ENCODE results near the gene ELL. TPM values are rescaled to one million over a fixed set of nuclear protein-coding genes. Genes with fewer than 3 reads are reported as not detected.

The ELL gene
- polyA plus RNA-seq, 1 donor from 2014 or later, result 7.2 TPM

- H2AFZ ChIP-seq (ENCODE audit: low read depth, low read length), result no peak overlapping the region
- H3K27ac ChIP-seq (ENCODE audit: low read length), result no peak overlapping the region
- H3K4me3 ChIP-seq (ENCODE audit: low read length), result no peak overlapping the region
- no peaks in the 10 kb centered on the region for H3K9me2 ChIP-seq (ENCODE audit: insufficient read depth, low read length)
- H3K27me3 ChIP-seq (ENCODE audit: insufficient read depth, low read depth, low read length), result no peaks in the 10 kb centered on the region
- no peak overlapping the region for H3K4me2 ChIP-seq (ENCODE audit: low read length)
- H3K9ac ChIP-seq (ENCODE audit: low read length), result no peak overlapping the region
- H3K9me3 ChIP-seq (ENCODE audit: low read length), result no peaks in the 10 kb centered on the region
- no peaks in the 10 kb centered on the region for H3F3A ChIP-seq (ENCODE audit: insufficient read depth, low read length, poor library complexity, severe bottlenecking)
- H3K36me3 ChIP-seq (ENCODE audit: insufficient read depth, low read length), result no peaks in the 10 kb centered on the region
- H3K79me2 ChIP-seq (replicated peaks; ENCODE audit: insufficient read depth, low read length), result peaks cover under 1% of the 10 kb centered on the region
- TF ChIP-seq TAF1 (IDR thresholded peaks at IDR 0.05; ENCODE audit: low read depth) (no peak), POLR2AphosphoS5 (IDR thresholded peaks at IDR 0.05) (no peak), EZH2 (IDR thresholded peaks at IDR 0.05; ENCODE audit: borderline replicate concordance, insufficient read depth, low read length, poor library complexity, severe bottlenecking) (no peak), RAD21 (conservative IDR thresholded peaks at IDR 0.05) (no peak), MXI1 (conservative IDR thresholded peaks at IDR 0.05; ENCODE audit: poor library complexity, severe bottlenecking) (no peak), EP300 (conservative IDR thresholded peaks at IDR 0.05; ENCODE audit: poor library complexity, severe bottlenecking) (no peak), CTCF (IDR thresholded peaks at IDR 0.05; ENCODE audit: poor library complexity, severe bottlenecking) (no peak), REST (IDR thresholded peaks at IDR 0.05; ENCODE audit: borderline replicate concordance) (no peak), SMC3 (conservative IDR thresholded peaks at IDR 0.05; ENCODE audit: poor library complexity) (no peak)
- H4K20me1 ChIP-seq (ENCODE audit: insufficient read depth), result no peaks in the 10 kb centered on the region
These were observed 45.1 kb upstream of the ELL start for GRCh38 chr19:18566953-18567352.

GRCh38 chr19:18562086-18562485 lies 40.2 kb upstream of the ELL start:
- H3F3A ChIP-seq (ENCODE audit: insufficient read depth, low read length, poor library complexity, severe bottlenecking), result no peaks in the 10 kb centered on the region
- no peak overlapping the region for H3K4me3 ChIP-seq (ENCODE audit: low read length)
- H3K27me3 ChIP-seq (ENCODE audit: insufficient read depth, low read depth, low read length), result no peaks in the 10 kb centered on the region
- no peaks in the 10 kb centered on the region for H4K20me1 ChIP-seq (ENCODE audit: insufficient read depth)
- no peak overlapping the region for H3K27ac ChIP-seq (ENCODE audit: low read length)
- no peaks in the 10 kb centered on the region for H3K9me2 ChIP-seq (ENCODE audit: insufficient read depth, low read length)
- H3K36me3 ChIP-seq (ENCODE audit: insufficient read depth, low read length), result no peaks in the 10 kb centered on the region
- TF ChIP-seq TAF1 (IDR thresholded peaks at IDR 0.05; ENCODE audit: low read depth), result no peak
- no peak for TF ChIP-seq CTCF (IDR thresholded peaks at IDR 0.05; ENCODE audit: poor library complexity, severe bottlenecking)
- no peak for TF ChIP-seq RAD21 (conservative IDR thresholded peaks at IDR 0.05)
- no peak for TF ChIP-seq EZH2 (IDR thresholded peaks at IDR 0.05; ENCODE audit: borderline replicate concordance, insufficient read depth, low read length, poor library complexity, severe bottlenecking)
- TF ChIP-seq SMC3 (conservative IDR thresholded peaks at IDR 0.05; ENCODE audit: poor library complexity), result no peak
- TF ChIP-seq EP300 (conservative IDR thresholded peaks at IDR 0.05; ENCODE audit: poor library complexity, severe bottlenecking), result no peak
- no peak for TF ChIP-seq POLR2AphosphoS5 (IDR thresholded peaks at IDR 0.05)
- no peak for TF ChIP-seq REST (IDR thresholded peaks at IDR 0.05; ENCODE audit: borderline replicate concordance)
- TF ChIP-seq MXI1 (conservative IDR thresholded peaks at IDR 0.05; ENCODE audit: poor library complexity, severe bottlenecking), result no peak
- H2AFZ ChIP-seq (ENCODE audit: low read depth, low read length), result no peak overlapping the region
- peaks cover 9% of the 10 kb centered on the region for H3K79me2 ChIP-seq (replicated peaks; ENCODE audit: insufficient read depth, low read length)
- H3K4me2 ChIP-seq (ENCODE audit: low read length), result no peak overlapping the region
- no peak overlapping the region for H3K9ac ChIP-seq (ENCODE audit: low read length)
- H3K9me3 ChIP-seq (ENCODE audit: low read length), result no peaks in the 10 kb centered on the region
